Body of pancreas (tissue), 4 donors: ENCODE results near the gene DBP. TPM values are rescaled to one million over a fixed set of nuclear protein-coding genes. Genes with fewer than 3 reads are reported as not detected.

ENCODE experiments used
- ATAC-seq: fragments of 150-250 bp; one replicate; pipeline ENCODE4 v1.9.1; 2016
- DNase-seq, 4 donors: peaks; one replicate each; pipeline ENCODE4 v3.0.0-alpha.2; 2019
- H3K27ac ChIP-seq, 4 donors: fragments of 200-600 bp; sonication (generic); 1 replicate in 3 of 4; 2 replicates in 1 of 4; pipeline versions ENCODE4 v1.5.1 to v1.6.1; 2016 to 2019; ENCODE audit warnings: mild to moderate bottlenecking in 1 of 4, mixed read lengths in 1 of 4, moderate library complexity in 1 of 4
- H3K27me3 ChIP-seq, 2 donors: fragments of 200-600 bp; sonication (generic); one replicate each; pipeline ENCODE4 v1.6.0; 2016; ENCODE audit warnings: mild to moderate bottlenecking in 1 of 2
- H3K36me3 ChIP-seq, 2 donors: fragments of 200-600 bp; sonication (generic); replicated peaks in 1 of 2; 2 replicates each; pipeline ENCODE4 v1.5.1; 2016; ENCODE audit warnings: low read depth in 2 of 2; ENCODE audit not compliant: insufficient read depth in 1 of 2
- H3K4me1 ChIP-seq: fragments of 200-600 bp; sonication (generic); one replicate; pipeline ENCODE4 v1.6.0; 2016
- H3K4me3 ChIP-seq, 2 donors: fragments of 200-600 bp; sonication (generic); 1 replicate in 1 of 2; 2 replicates in 1 of 2; pipeline ENCODE4 v1.5.1; 2016 to 2019
- H3K9me3 ChIP-seq, 3 donors: fragments of 200-600 bp; sonication (generic); 1 replicate in 2 of 3; 2 replicates in 1 of 3; pipeline ENCODE4 v1.5.1; 2016
- POLR2A ChIP-seq, 3 donors: fragments of 450-650 bp; IDR thresholded peaks; one replicate each; pipeline ENCODE4 v1.6.1; 2016; ENCODE audit warnings: antibody characterized with exemption in 3 of 3, mild to moderate bottlenecking in 2 of 3
- WGBS, 2 donors: methylation state at CpG; one replicate each; pipeline ENCODE4 v1.1.5; 2017; 5-methylcytosine and 5-hydroxymethylcytosine counted together
- intact Hi-C: fragments of 100-400 bp; cut with DNase I; formaldehyde crosslinking; loops from one replicate; pipeline ENCODE4 v1.15.1; 2023
- total RNA-seq, 2 donors: library from RNA; depleted of rRNA; stranded (reverse); fragments of >200 nt; gene quantifications; one replicate each; pipeline ENCODE4 v1.1.0, GENCODE V29; 2016
- TF ChIP-seq, protein P1 (sequence below), 7 experiments: fragments of 450-650 bp in 4 of 7; fragments of 200-600 bp in 3 of 7; sonication (generic) in 3 of 7; IDR thresholded peaks; one replicate each; pipeline ENCODE4 v1.5.1; 2016 to 2019; ENCODE audit warnings: antibody characterized with exemption in 7 of 7

Gene DBP
- total RNA-seq, 2 donors from 2014 or later = 2.0 to 4.9 TPM

DNA sequence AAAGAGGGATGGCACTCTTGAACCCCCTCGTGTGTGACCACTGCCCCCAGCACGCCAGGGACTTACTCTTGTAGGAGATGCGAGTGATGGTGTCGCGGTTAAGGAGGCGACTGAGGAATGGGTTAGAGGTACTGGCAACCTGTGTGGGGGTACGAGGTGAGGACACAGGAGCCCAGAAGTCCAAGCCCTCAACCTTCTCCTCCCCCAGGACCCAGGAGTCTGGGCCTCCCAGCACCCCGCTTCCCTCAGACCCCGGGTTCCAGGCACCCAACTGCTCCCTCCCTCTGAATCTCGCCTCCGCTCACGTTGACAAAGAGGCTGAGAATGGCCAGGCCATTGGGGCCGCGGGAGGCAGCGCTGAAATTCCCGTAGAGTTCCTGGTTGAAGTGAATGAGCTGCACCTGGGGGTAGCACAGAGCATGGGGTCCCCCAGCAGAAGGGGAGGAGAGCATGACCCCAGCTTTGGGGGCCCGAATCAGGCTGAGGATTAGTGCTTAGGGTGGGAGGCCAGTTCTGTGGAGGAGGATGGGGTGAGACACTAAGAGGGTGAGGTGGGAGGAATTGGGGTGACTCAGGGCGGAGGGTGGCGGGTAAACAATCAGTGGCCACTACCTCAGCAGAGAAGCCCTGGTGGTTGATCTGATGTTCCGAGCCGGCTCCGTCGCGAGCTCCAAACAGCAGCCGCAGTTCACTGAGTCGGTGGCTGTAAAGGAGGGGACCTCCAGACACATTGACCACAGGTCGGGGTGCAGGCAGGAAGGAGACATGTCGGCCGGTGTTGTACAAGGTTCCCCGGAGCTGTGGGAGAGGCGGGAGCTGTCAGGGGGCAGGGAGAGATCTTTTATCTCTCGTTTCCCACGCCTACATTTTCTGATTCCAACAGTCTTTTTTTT lies 2.5 kb upstream of the DBP start:
- H3K27ac ChIP-seq = peak overlapping the region in 1 of 4 donors; percentile 14
- WGBS, 2 donors = 63 to 74% methylated on average over 25 to 33 of the region's 33 CpGs
- no peaks in the 10 kb centered on the region for H3K36me3 ChIP-seq
- intact Hi-C loops = no loop called here
- H3K4me1 ChIP-seq = peaks cover 28% of the 10 kb centered on the region
- ATAC-seq (no peak), DNase-seq (peak in 2 of 4 donors; percentile 20 to 26)
- H3K4me3 ChIP-seq = no peak overlapping the region
- TF ChIP-seq, protein P1, sequence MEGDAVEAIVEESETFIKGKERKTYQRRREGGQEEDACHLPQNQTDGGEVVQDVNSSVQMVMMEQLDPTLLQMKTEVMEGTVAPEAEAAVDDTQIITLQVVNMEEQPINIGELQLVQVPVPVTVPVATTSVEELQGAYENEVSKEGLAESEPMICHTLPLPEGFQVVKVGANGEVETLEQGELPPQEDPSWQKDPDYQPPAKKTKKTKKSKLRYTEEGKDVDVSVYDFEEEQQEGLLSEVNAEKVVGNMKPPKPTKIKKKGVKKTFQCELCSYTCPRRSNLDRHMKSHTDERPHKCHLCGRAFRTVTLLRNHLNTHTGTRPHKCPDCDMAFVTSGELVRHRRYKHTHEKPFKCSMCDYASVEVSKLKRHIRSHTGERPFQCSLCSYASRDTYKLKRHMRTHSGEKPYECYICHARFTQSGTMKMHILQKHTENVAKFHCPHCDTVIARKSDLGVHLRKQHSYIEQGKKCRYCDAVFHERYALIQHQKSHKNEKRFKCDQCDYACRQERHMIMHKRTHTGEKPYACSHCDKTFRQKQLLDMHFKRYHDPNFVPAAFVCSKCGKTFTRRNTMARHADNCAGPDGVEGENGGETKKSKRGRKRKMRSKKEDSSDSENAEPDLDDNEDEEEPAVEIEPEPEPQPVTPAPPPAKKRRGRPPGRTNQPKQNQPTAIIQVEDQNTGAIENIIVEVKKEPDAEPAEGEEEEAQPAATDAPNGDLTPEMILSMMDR (IDR thresholded peaks at IDR 0.05) = no peak
- no peak for TF ChIP-seq POLR2A (IDR thresholded peaks at IDR 0.05)
- no peaks in the 10 kb centered on the region for H3K9me3 ChIP-seq
- no peaks in the 10 kb centered on the region for H3K27me3 ChIP-seq

- ATAC-seq = no peak
- TF ChIP-seq, protein P1 (IDR thresholded peaks at IDR 0.05) = no peak
- no peak for TF ChIP-seq POLR2A (IDR thresholded peaks at IDR 0.05)
- 65 to 86% methylated on average over 10 to 13 of the region's 16 CpGs for WGBS, 2 donors
- Histone ChIP-seq H3K27ac (peak overlapping the region in 3 of 4 donors; percentile 95 to 98 (median 96)), H3K27me3 (no peaks in the 10 kb centered on the region), H3K4me1 (peaks cover 32% of the 10 kb centered on the region), H3K9me3 (no peaks in the 10 kb centered on the region), H3K36me3 (no peaks in the 10 kb centered on the region), H3K4me3 (no peak overlapping the region)
- intact Hi-C loops = no loop called here
- peak in 3 of 4 donors; percentile 23 to 38 (median 27) for DNase-seq
These were observed 1.7 kb upstream of the DBP start for GRCh38 chr19:48638831-48639381.

DNA sequence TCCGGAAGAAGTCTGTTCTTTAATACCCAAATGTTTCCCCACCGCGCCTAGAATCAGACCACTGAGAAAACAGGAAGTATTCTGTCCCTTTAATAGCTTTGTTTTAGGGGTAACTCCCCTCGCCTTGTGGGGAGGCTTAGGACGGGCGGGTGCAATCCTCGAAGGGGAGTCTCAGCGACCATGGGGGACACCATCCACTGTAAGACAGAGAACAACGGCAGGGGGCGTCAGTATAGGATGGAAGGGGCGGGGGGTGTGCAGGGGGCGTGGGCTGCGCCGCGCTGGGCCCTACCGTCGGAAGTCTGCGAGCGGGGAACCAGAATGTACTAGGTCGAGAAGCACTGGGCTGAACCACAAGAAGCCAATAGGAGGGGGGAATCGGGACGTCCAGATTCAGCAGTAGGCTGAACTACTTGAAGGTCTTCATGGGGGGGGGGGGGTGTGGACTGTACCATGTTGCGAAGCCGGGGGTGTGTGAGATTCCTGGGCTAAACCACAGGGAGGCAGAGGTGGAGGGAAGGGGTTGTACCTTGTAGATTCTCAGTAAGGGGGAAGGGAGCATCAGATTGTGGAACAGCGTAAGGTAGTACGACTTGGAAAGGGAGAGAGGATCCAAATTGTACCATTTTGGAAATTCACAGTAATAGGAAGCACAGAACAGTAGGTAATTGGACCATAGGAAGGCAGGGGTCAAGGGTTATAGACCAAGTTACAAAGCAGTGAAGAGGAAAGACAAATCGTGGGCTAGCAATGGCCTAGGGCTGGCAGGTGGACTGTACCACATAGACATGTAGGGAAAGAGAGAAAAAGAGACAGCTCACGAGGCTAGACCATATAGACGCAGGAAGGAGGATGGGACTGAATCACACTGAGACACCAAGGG lies 1.0 kb upstream of the DBP start:
- TF ChIP-seq POLR2A (IDR thresholded peaks at IDR 0.05) = peak; percentile 57 to 89 (median 88)
- TF ChIP-seq, protein P1 (IDR thresholded peaks at IDR 0.05) = peak in 2 of 7 experiments; percentile 40 to 56
- DNase-seq (peak; percentile 91 to 96 (median 92)), ATAC-seq (peak; percentile 63)
- no peaks in the 10 kb centered on the region for H3K9me3 ChIP-seq
- peaks cover 39% of the 10 kb centered on the region for H3K4me1 ChIP-seq
- intact Hi-C loops = no loop called here
- H3K27ac ChIP-seq = peak overlapping the region; percentile 95 to 98 (median 96)
- whole genome bisulfite sequencing, 2 donors = 6 to 8% methylated on average over 24 to 29 of the region's 29 CpGs
- no peaks in the 10 kb centered on the region for H3K36me3 ChIP-seq
- no peaks in the 10 kb centered on the region for H3K27me3 ChIP-seq
- no peak overlapping the region for H3K4me3 ChIP-seq

DNA sequence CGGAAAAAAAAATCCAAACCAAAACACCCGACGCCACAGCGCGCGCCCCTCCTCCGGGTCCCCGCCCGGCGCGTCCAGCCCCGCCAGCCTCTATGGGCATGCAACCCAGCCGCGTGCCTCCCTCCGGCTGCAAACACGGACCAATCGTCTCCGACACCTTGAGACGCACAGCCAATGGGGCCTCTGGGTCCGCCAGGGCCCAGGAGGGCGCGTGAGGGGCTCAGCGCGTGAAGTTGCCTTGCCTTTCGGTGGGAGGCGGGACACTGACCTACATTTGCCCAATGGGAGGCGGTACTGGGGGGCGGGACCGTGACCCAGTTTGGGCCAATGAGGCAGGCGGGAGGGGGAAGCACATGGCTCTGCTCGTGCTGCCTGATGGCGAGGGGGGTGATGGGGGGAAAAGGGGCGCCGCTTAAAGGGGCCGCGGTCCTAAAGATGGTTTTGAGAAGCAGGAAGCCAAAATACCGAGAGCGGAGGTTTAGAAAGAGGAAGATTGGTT lies 319 bp upstream of the DBP start:
- TF ChIP-seq, protein P1 (IDR thresholded peaks at IDR 0.05) = no peak
- TF ChIP-seq POLR2A (IDR thresholded peaks at IDR 0.05) = no peak
- H3K4me1 ChIP-seq = peaks cover 46% of the 10 kb centered on the region
- ATAC-seq = peak; percentile 81
- peak; percentile 99 to 100 (median 100) for DNase-seq
- 0% methylated on average over 22 to 38 of the region's 38 CpGs for WGBS, 2 donors
- H3K27me3 ChIP-seq = no peaks in the 10 kb centered on the region
- intact Hi-C loops = no loop called here
- no peaks in the 10 kb centered on the region for H3K36me3 ChIP-seq
- H3K9me3 ChIP-seq = no peaks in the 10 kb centered on the region
- H3K27ac ChIP-seq = peak overlapping the region; percentile 95 to 98 (median 96)
- no peak overlapping the region for H3K4me3 ChIP-seq
